OCI-LY7 (cell line): ENCODE data around the gene SCN3A. TPM values are rescaled to one million over a fixed set of nuclear protein-coding genes. Genes with fewer than 3 reads are reported as not detected.
A peak's percentile ranks its signal among the peaks of the same experiment; 100 is the strongest.

Source experiments
- BruUV-seq: library from RNA; stranded (reverse); fragments of 400-500 nt; replicated peaks from 2 replicates; lab custom pipeline; 2021; lab: Mats Ljungman, UMichigan
- CTCF ChIA-PET: fragments of 300-600 bp; sonication (Branson Sonifier 250); formaldehyde crosslinking; loops from one replicate; lab custom pipeline; 2022; ENCODE audit warnings: antibody characterized with exemption; ENCODE audit not compliant: unreplicated experiment; lab: Charles Lee
- POLR2A ChIA-PET: fragments of 300-600 bp; sonication (Branson Sonifier 250); formaldehyde crosslinking; loops from one replicate; lab custom pipeline; 2022; ENCODE audit warnings: antibody characterized with exemption; lab: Charles Lee
- DNase-seq: peaks from one replicate; pipeline ENCODE4 v3.0.0-alpha.2; 2015; ENCODE audit warnings: low spot score
- H2AFZ ChIP-seq: fragments of 200-600 bp; sonication (generic), shearing (Covaris generic); 2 replicates; pipeline ENCODE4 v1.6.1; 2014; ENCODE audit warnings: mild to moderate bottlenecking, antibody characterized with exemption, low read length, moderate library complexity
- H3K27ac ChIP-seq: fragments of 200-600 bp; sonication (generic); 2 replicates; pipeline ENCODE4 v1.5.1; 2014; ENCODE audit warnings: mixed run types, low read depth, mild to moderate bottlenecking, moderate library complexity, low read length, inconsistent platforms; ENCODE audit not compliant: poor library complexity, severe bottlenecking
- H3K36me3 ChIP-seq: fragments of 200-600 bp; sonication (generic); 2 replicates; pipeline ENCODE4 v1.6.1; 2014; ENCODE audit warnings: mild to moderate bottlenecking, antibody characterized with exemption, low read length, moderate library complexity, mixed read lengths; ENCODE audit not compliant: insufficient read depth
- H3K4me1 ChIP-seq: fragments of 200-600 bp; sonication (generic); 2 replicates; pipeline ENCODE4 v1.5.1; 2014; ENCODE audit warnings: mild to moderate bottlenecking, low read length; ENCODE audit not compliant: insufficient read depth, poor library complexity, severe bottlenecking
- H3K4me2 ChIP-seq: fragments of 200-600 bp; sonication (generic); 2 replicates; pipeline ENCODE4 v1.6.1; 2014; ENCODE audit warnings: mild to moderate bottlenecking, low read length
- H3K4me3 ChIP-seq: fragments of 200-600 bp; sonication (generic); 2 replicates; pipeline ENCODE4 v1.5.1; 2014; ENCODE audit warnings: mild to moderate bottlenecking, low read depth, low read length; ENCODE audit not compliant: poor library complexity, severe bottlenecking
- H3K79me2 ChIP-seq: fragments of 200-600 bp; sonication (generic); 2 replicates; pipeline ENCODE4 v1.6.1; 2016; ENCODE audit warnings: low read depth, mild to moderate bottlenecking, low read length, moderate library complexity, mixed read lengths; ENCODE audit not compliant: insufficient read depth
- H3K9me2 ChIP-seq: fragments of 200-600 bp; sonication (generic); 2 replicates; pipeline ENCODE4 v1.6.1; 2016; ENCODE audit warnings: mild to moderate bottlenecking, low read length, mixed read lengths; ENCODE audit not compliant: insufficient read depth
- H3K9me3 ChIP-seq: fragments of 200-600 bp; sonication (generic); 2 replicates; pipeline ENCODE4 v1.6.1; 2014; ENCODE audit warnings: mild to moderate bottlenecking, mixed run types, low read length, mixed read lengths
- H4K20me1 ChIP-seq: fragments of 200-600 bp; sonication (generic); 2 replicates; pipeline ENCODE4 v1.6.1; 2014; ENCODE audit warnings: mild to moderate bottlenecking, antibody characterized with exemption, low read length, moderate library complexity, mixed read lengths; ENCODE audit not compliant: insufficient read depth
- EZH2phosphoT487 ChIP-seq: fragments of 200-600 bp; sonication (generic); IDR thresholded peaks from 2 replicates; pipeline ENCODE4 v1.6.1; 2018; ENCODE audit warnings: low read depth, borderline replicate concordance, mild to moderate bottlenecking, mixed run types, antibody characterized with exemption, low read length, moderate library complexity, mixed read lengths
- intact Hi-C: fragments of 100-400 bp; cut with micrococcal nuclease; formaldehyde crosslinking; loops from one replicate; pipeline ENCODE4 v1.10.0; 2022; ENCODE audit not compliant: unreplicated experiment
- total RNA-seq, 2 experiments: library from RNA; depleted of rRNA in 1 of 2; stranded (reverse); fragments of >200 nt in 1 of 2; shearing (Covaris generic) in 1 of 2; gene quantifications; 2 replicates each; pipeline ENCODE4 v1.2.3, GENCODE V29; 2014 to 2022
- TF ChIP-seq, protein P1 (sequence below): fragments of 200-600 bp; sonication (generic); conservative IDR thresholded peaks from 2 replicates; pipeline ENCODE4 v1.5.1; 2014; ENCODE audit warnings: mild to moderate bottlenecking, antibody characterized with exemption, low read length, moderate library complexity, mixed read lengths

Gene SCN3A
- total RNA-seq, 2 experiments from 2014 or later: 7.1 to 8.0 TPM

DNA sequence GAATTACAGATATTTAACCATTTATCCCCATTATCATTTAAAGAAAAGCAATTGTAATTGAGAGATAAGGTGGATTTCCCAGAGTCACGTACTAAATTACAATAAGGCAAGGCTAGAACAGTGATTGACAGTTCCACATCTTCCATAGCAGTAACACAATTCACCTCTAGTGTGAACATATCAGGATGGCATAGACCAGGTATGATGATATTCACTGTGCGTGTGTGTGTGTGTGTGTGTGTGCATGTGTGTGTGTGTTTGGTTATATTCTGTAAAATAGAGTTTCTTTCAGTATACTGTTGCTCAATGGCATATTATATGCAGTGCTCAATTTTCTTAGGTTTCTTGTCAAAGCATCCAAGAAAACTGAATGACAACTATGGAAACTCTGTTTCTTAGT lies 37.1 kb upstream of the SCN3A start:
- DNase-seq: no peak
- no peaks in the 10 kb centered on the region for H3K36me3 ChIP-seq
- no peaks in the 10 kb centered on the region for H3K79me2 ChIP-seq
- no peaks in the 10 kb centered on the region for H4K20me1 ChIP-seq
- H3K4me2 ChIP-seq: no peak overlapping the region
- no peak overlapping the region for H2AFZ ChIP-seq
- H3K4me3 ChIP-seq: no peak overlapping the region
- no peak for TF ChIP-seq EZH2phosphoT487
- TF ChIP-seq, protein P1, sequence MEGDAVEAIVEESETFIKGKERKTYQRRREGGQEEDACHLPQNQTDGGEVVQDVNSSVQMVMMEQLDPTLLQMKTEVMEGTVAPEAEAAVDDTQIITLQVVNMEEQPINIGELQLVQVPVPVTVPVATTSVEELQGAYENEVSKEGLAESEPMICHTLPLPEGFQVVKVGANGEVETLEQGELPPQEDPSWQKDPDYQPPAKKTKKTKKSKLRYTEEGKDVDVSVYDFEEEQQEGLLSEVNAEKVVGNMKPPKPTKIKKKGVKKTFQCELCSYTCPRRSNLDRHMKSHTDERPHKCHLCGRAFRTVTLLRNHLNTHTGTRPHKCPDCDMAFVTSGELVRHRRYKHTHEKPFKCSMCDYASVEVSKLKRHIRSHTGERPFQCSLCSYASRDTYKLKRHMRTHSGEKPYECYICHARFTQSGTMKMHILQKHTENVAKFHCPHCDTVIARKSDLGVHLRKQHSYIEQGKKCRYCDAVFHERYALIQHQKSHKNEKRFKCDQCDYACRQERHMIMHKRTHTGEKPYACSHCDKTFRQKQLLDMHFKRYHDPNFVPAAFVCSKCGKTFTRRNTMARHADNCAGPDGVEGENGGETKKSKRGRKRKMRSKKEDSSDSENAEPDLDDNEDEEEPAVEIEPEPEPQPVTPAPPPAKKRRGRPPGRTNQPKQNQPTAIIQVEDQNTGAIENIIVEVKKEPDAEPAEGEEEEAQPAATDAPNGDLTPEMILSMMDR: no peak
- CTCF ChIA-PET: no interaction called here
- BruUV-seq: no TSS peak
- H3K9me2 ChIP-seq: no peaks in the 10 kb centered on the region
- intact Hi-C loops: no loop called here
- no peaks in the 10 kb centered on the region for H3K4me1 ChIP-seq
- H3K27ac ChIP-seq: no peak overlapping the region
- no peaks in the 10 kb centered on the region for H3K9me3 ChIP-seq
- POLR2A ChIA-PET: no interaction called here

- DNase-seq: no peak
- ChIA-PET POLR2A (no interaction called here), CTCF (interaction anchor here (0.6 kb wide), 1 partner anchor 224 kb away, joined by 3 read pairs; no protein-coding TSS in a partner anchor)
- Histone ChIP-seq H4K20me1 (no peaks in the 10 kb centered on the region), H3K36me3 (no peaks in the 10 kb centered on the region), H3K9me3 (no peaks in the 10 kb centered on the region), H2AFZ (no peak overlapping the region), H3K4me3 (no peak overlapping the region), H3K79me2 (no peaks in the 10 kb centered on the region), H3K9me2 (no peaks in the 10 kb centered on the region), H3K27ac (no peak overlapping the region), H3K4me2 (no peak overlapping the region), H3K4me1 (no peaks in the 10 kb centered on the region)
- no peak for TF ChIP-seq EZH2phosphoT487
- TF ChIP-seq, protein P1: no peak
- BruUV-seq: no TSS peak
- intact Hi-C loops: loop anchor here (5.0 kb wide), 1 partner anchor 52 kb away; no protein-coding TSS in a partner anchor
These were observed 36.1 kb upstream of the SCN3A start for GRCh38 chr2:165239856-165240515.

DNA sequence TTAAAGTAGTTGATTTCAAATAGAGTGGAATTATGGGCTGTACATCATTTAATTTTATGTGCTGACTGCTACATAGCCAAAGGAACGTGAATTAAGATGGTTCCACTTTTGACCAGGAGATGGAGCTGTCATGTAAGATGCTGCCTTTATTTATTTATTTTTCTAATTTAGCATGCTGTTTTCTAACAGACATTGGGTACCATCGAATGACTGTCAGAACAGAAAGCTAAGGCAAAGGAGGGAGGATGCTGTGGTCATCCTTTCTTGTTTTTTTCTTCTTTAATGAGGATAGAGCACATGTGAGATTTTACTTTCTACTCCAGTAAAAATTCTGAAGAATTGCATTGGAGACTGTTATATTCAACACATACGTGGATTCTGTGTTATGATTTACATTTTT lies 35.4 kb upstream of the SCN3A start, which contains the start of gene SCN2A:
Gene SCN2A, plus strand, starts transcription at position 185 of the 400 bp plus-strand sequence. CDS start 56,410 bp downstream, outside the sequence.
- Histone ChIP-seq H3K36me3 (no peaks in the 10 kb centered on the region), H4K20me1 (no peaks in the 10 kb centered on the region), H3K79me2 (no peaks in the 10 kb centered on the region), H3K4me1 (no peaks in the 10 kb centered on the region), H3K4me2 (no peak within 1 kb of the TSS), H3K27ac (no peak within 1 kb of the TSS), H3K4me3 (no peak within 1 kb of the TSS), H3K9me3 (no peaks in the 10 kb centered on the region), H3K9me2 (no peaks in the 10 kb centered on the region), H2AFZ (no peak within 1 kb of the TSS)
- ChIA-PET CTCF (no interaction called here), POLR2A (interaction anchor here (0.7 kb wide), 1 partner anchor 621 kb away, joined by 3 read pairs; no protein-coding TSS in a partner anchor)
- BruUV-seq: no TSS peak
- no peak for TF ChIP-seq EZH2phosphoT487
- TF ChIP-seq, protein P1: peak; percentile 87
- DNase-seq: peak; percentile 51
- intact Hi-C loops: loop anchor here (5.0 kb wide), 1 partner anchor 53 kb away; no protein-coding TSS in a partner anchor
